IMR-90 (cell line): ENCODE measurements around the gene TOP2A.

Experiments used
- CTCF ChIP-seq: conservative IDR thresholded peaks from 2 replicates; pipeline ENCODE4 v1.5.1; 2012; ENCODE audit warnings: mild to moderate bottlenecking, low read depth, low read length, improper control_type of control experiment
- POLR2A ChIP-seq: IDR thresholded peaks from 2 replicates; pipeline ENCODE4 v1.6.1; 2012; ENCODE audit warnings: mild to moderate bottlenecking, low read depth, low read length
- RFX5 ChIP-seq: IDR thresholded peaks from 2 replicates; pipeline ENCODE4 v1.8.0; 2012; ENCODE audit warnings: low read depth, mild to moderate bottlenecking, low read length, moderate library complexity

GRCh38 chr17:40462343-40463121, 44.8 kb upstream of the TOP2A start:
- TF ChIP-seq CTCF (no peak), POLR2A (no peak; the same call in 1 of the 2 replicates), RFX5 (no peak)
